ENCODE data around the gene DNAJC22. TPM values are rescaled to one million over a fixed set of nuclear protein-coding genes. Genes with fewer than 3 reads are reported as not detected.
"Not testable (repeated sequence)": the region's sequence is repeated elsewhere in the genome, so short reads cannot be mapped to it uniquely, and the experiment has no call there.

The DNAJC22 gene
- total RNA-seq, 1 donor from 2014 or later = 1.8 TPM

GRCh38 chr12:49370539-49370938, 23.9 kb downstream of the DNAJC22 start:
- TF ChIP-seq CTCF (IDR thresholded peaks at IDR 0.05; ENCODE audit: unreplicated experiment) = no peak
- Mint-ChIP-seq H3K27ac (ENCODE audit: unreplicated experiment) (no peak overlapping the region), H3K9me3 (ENCODE audit: unreplicated experiment) (no peaks in the 10 kb centered on the region), H3K4me1 (ENCODE audit: unreplicated experiment) (peaks cover 31% of the 10 kb centered on the region), H3K4me3 (ENCODE audit: unreplicated experiment) (no peak overlapping the region), H3K27me3 (ENCODE audit: unreplicated experiment) (peaks cover 6% of the 10 kb centered on the region), H3K36me3 (ENCODE audit: low read depth, unreplicated experiment) (peaks cover 9% of the 10 kb centered on the region)
- no peak for DNase-seq (ENCODE audit: low spot score)

GRCh38 chr12:49375406-49375805, 28.7 kb downstream of the DNAJC22 start:
- no peaks in the 10 kb centered on the region for H3K27me3 Mint-ChIP-seq (ENCODE audit: unreplicated experiment)
- H3K36me3 Mint-ChIP-seq (ENCODE audit: low read depth, unreplicated experiment) = peaks cover 13% of the 10 kb centered on the region
- H3K4me1 Mint-ChIP-seq (ENCODE audit: unreplicated experiment) = peaks cover 8% of the 10 kb centered on the region
- no peaks in the 10 kb centered on the region for H3K9me3 Mint-ChIP-seq (ENCODE audit: unreplicated experiment)
- no peak for TF ChIP-seq CTCF (IDR thresholded peaks at IDR 0.05; ENCODE audit: unreplicated experiment)
- H3K27ac Mint-ChIP-seq (ENCODE audit: unreplicated experiment) = no peak overlapping the region
- no peak for DNase-seq (ENCODE audit: low spot score)
- H3K4me3 Mint-ChIP-seq (ENCODE audit: unreplicated experiment) = no peak overlapping the region

GRCh38 chr12:49377386-49377785, 30.7 kb downstream of the DNAJC22 start:
- H3K4me3 Mint-ChIP-seq (ENCODE audit: unreplicated experiment) = no peak overlapping the region
- peaks cover 7% of the 10 kb centered on the region for H3K36me3 Mint-ChIP-seq (ENCODE audit: low read depth, unreplicated experiment)
- H3K4me1 Mint-ChIP-seq (ENCODE audit: unreplicated experiment) = peaks cover 2% of the 10 kb centered on the region
- TF ChIP-seq CTCF (IDR thresholded peaks at IDR 0.05; ENCODE audit: unreplicated experiment) = no peak
- no peaks in the 10 kb centered on the region for H3K9me3 Mint-ChIP-seq (ENCODE audit: unreplicated experiment)
- no peak for DNase-seq (ENCODE audit: low spot score)
- no peak overlapping the region for H3K27ac Mint-ChIP-seq (ENCODE audit: unreplicated experiment)
- H3K27me3 Mint-ChIP-seq (ENCODE audit: unreplicated experiment) = no peaks in the 10 kb centered on the region

GRCh38 chr12:49380184-49380583, 33.5 kb downstream of the DNAJC22 start:
- not testable (repeated sequence) for H3K4me1 Mint-ChIP-seq (ENCODE audit: unreplicated experiment); H3K36me3 Mint-ChIP-seq (ENCODE audit: low read depth, unreplicated experiment); H3K9me3 Mint-ChIP-seq (ENCODE audit: unreplicated experiment); H3K27ac Mint-ChIP-seq (ENCODE audit: unreplicated experiment); DNase-seq (ENCODE audit: low spot score); H3K27me3 Mint-ChIP-seq (ENCODE audit: unreplicated experiment); H3K4me3 Mint-ChIP-seq (ENCODE audit: unreplicated experiment)

GRCh38 chr12:49388682-49389386, 42.1 kb downstream of the DNAJC22 start:
- H3K27me3 Mint-ChIP-seq (ENCODE audit: unreplicated experiment) = peaks cover 2% of the 10 kb centered on the region
- no peaks in the 10 kb centered on the region for H3K9me3 Mint-ChIP-seq (ENCODE audit: unreplicated experiment)
- H3K36me3 Mint-ChIP-seq (ENCODE audit: low read depth, unreplicated experiment) = peaks cover 5% of the 10 kb centered on the region
- peak; percentile 62 for DNase-seq (ENCODE audit: low spot score)
- peak; percentile 37 for TF ChIP-seq CTCF (IDR thresholded peaks at IDR 0.05; ENCODE audit: unreplicated experiment)
- H3K27ac Mint-ChIP-seq (ENCODE audit: unreplicated experiment) = no peak overlapping the region
- no peak overlapping the region for H3K4me3 Mint-ChIP-seq (ENCODE audit: unreplicated experiment)
- H3K4me1 Mint-ChIP-seq (ENCODE audit: unreplicated experiment) = no peaks in the 10 kb centered on the region
